TTC549 (cell line): ENCODE data around the gene KDM4B.
"Not testable (repeated sequence)": the region's sequence is repeated elsewhere in the genome, so short reads cannot be mapped to it uniquely, and the experiment has no call there.

Experiments
- FAIRE-seq: peaks from 2 replicates; lab custom pipeline; 2012; peaks lifted over from hg19 to GRCh38; lab: Jason Lieb, UNC

The KDM4B gene

GRCh38 chr19:5013761-5014160 lies 44.8 kb downstream of the KDM4B start:
- no peak for FAIRE-seq

GRCh38 chr19:5014941-5015340 lies 46.0 kb downstream of the KDM4B start:
- FAIRE-seq: no peak

GRCh38 chr19:5016268-5016667 lies 47.4 kb downstream of the KDM4B start:
- no peak for FAIRE-seq

- FAIRE-seq: no peak
Measured at GRCh38 chr19:5016781-5017180, 47.9 kb downstream of the KDM4B start.

GRCh38 chr19:5017235-5017634 lies 48.3 kb downstream of the KDM4B start:
- FAIRE-seq: no peak

GRCh38 chr19:5018224-5019015 lies 49.5 kb downstream of the KDM4B start:
- no peak for FAIRE-seq

GRCh38 chr19:5020368-5020767 lies 51.5 kb downstream of the KDM4B start:
- FAIRE-seq: no peak

- no peak for FAIRE-seq
Measured at GRCh38 chr19:5021046-5021445, 52.1 kb downstream of the KDM4B start.

- no peak for FAIRE-seq
Measured at GRCh38 chr19:5022066-5022860, 53.4 kb downstream of the KDM4B start.

- FAIRE-seq: no peak
Measured at GRCh38 chr19:5023128-5023571, 54.2 kb downstream of the KDM4B start.

- FAIRE-seq: no peak
Measured at GRCh38 chr19:5024282-5024681, 55.4 kb downstream of the KDM4B start.

- no peak for FAIRE-seq
Measured at GRCh38 chr19:5025027-5025426, 56.1 kb downstream of the KDM4B start.

- no peak for FAIRE-seq
Measured at GRCh38 chr19:5026706-5027273, 57.9 kb downstream of the KDM4B start.

- no peak for FAIRE-seq
Measured at GRCh38 chr19:5028229-5028886, 59.4 kb downstream of the KDM4B start.

GRCh38 chr19:5029596-5029995 lies 60.7 kb downstream of the KDM4B start:
- FAIRE-seq: not testable (repeated sequence)

- no peak for FAIRE-seq
Measured at GRCh38 chr19:5030136-5030820, 61.4 kb downstream of the KDM4B start.

- no peak for FAIRE-seq
Measured at GRCh38 chr19:5030822-5031221, 61.9 kb downstream of the KDM4B start.

GRCh38 chr19:5031231-5032100 lies 62.6 kb downstream of the KDM4B start:
- FAIRE-seq: no peak

GRCh38 chr19:5032101-5032967 lies 63.4 kb downstream of the KDM4B start:
- no peak for FAIRE-seq
